Natural killer cell treated with Interleukin-12 subunit alpha and Interleukin-12 subunit beta and Interleukin-15 and Interleukin-18, amount 100 ng/mL, for 72 hours (primary cell): ENCODE data around the gene ZSWIM1. TPM values are rescaled to one million over a fixed set of nuclear protein-coding genes. Genes with fewer than 3 reads are reported as not detected.

Source experiments
- ATAC-seq, 2 donors: fragments of 150-1000 bp; cut with Tn5 transposase in 1 of 2; sonication (Bioruptor Pico), chemical (Tn5 transposase) in 1 of 2; 2 replicates each; pipeline ENCODE4 v1.10.0; 2021
- DNase-seq: peaks from one replicate; pipeline ENCODE4 v3.0.0; 2022; ENCODE audit warnings: low spot score
- H3K27ac Mint-ChIP-seq, 2 donors: 1 replicate in 1 of 2; 2 replicates in 1 of 2; pipeline ENCODE4 v1.8.0; 2022; ENCODE audit warnings: mixed read lengths in 2 of 2, mild to moderate bottlenecking in 1 of 2, moderate library complexity in 1 of 2
- H3K27me3 Mint-ChIP-seq, 2 donors: 1 replicate in 1 of 2; 2 replicates in 1 of 2; pipeline ENCODE4 v1.8.0; 2022; ENCODE audit warnings: mixed read lengths in 2 of 2
- H3K36me3 Mint-ChIP-seq: one replicate; pipeline ENCODE4 v1.8.0; 2022; ENCODE audit warnings: mixed read lengths
- H3K4me1 Mint-ChIP-seq, 2 donors: 1 replicate in 1 of 2; 2 replicates in 1 of 2; pipeline ENCODE4 v1.8.0; 2022; ENCODE audit warnings: low read depth in 2 of 2, mixed read lengths in 2 of 2, mild to moderate bottlenecking in 1 of 2
- H3K4me3 Mint-ChIP-seq: one replicate; pipeline ENCODE4 v1.8.0; 2022; ENCODE audit warnings: mixed read lengths
- H3K9me3 Mint-ChIP-seq: 2 replicates; pipeline ENCODE4 v1.8.0; 2022; ENCODE audit warnings: mixed read lengths
- total RNA-seq, 2 donors: library from RNA; stranded (reverse); gene quantifications; one replicate each; pipeline ENCODE4 v1.2.3, GENCODE V29; 2022

ZSWIM1 gene
- 1 to 10 TPM; 2.7 to 3.2 TPM for total RNA-seq

DNA sequence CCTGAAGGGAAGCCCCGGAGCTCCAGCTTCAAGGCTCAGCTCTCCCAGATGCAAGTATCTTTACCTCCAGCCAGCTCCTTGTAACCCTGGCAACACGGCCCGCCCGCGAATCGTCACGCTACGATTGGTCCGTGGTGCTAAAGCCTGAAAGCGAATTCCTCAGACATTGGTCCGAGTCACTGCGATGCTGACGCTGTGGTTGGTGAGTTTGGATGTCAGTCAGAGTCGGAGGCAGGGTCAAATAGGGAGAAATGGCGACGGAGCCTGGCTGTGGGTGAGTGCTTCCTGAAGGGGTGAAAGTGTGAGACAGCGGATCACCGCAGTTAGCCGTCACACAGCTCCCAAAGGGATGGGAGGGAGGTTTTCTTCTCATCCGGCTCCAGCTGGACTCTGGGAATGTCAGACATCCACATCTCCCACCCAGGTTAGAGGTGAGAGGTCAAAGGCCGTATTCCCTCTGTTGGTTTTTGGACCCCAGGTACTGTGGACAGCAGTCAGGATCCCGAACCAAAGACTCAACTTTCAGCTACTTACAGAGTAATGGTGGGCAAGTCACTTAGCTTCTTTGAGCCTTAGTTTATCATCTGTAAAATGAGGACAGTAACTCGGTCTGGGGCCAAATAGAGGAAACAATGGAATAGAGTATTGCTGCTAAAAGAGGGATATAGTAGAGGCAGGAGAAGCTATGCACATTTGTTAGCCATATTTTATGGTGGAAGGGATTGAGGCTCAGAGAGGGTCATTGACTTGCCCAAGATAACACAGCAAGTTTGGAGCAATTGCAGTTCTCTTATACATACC lies at the start of gene ZSWIM1:
Gene ZSWIM1, plus strand, starts transcription at position 240 of the 801 bp plus-strand sequence. CDS start 1,366 bp downstream, outside the sequence.
- peak within 1 kb of the TSS; percentile 20 to 51 for H3K27ac Mint-ChIP-seq
- H3K4me3 Mint-ChIP-seq, result peak within 1 kb of the TSS; percentile 82
- no peaks in the 10 kb centered on the region for H3K36me3 Mint-ChIP-seq
- no peaks in the 10 kb centered on the region for H3K9me3 Mint-ChIP-seq
- ATAC-seq (peak; percentile 99), DNase-seq (peak; percentile 95)
- H3K4me1 Mint-ChIP-seq, result peaks cover 8 to 18% of the 10 kb centered on the region in 2 donors
- peaks cover 4 to 5% of the 10 kb centered on the region in 2 donors for H3K27me3 Mint-ChIP-seq

DNA sequence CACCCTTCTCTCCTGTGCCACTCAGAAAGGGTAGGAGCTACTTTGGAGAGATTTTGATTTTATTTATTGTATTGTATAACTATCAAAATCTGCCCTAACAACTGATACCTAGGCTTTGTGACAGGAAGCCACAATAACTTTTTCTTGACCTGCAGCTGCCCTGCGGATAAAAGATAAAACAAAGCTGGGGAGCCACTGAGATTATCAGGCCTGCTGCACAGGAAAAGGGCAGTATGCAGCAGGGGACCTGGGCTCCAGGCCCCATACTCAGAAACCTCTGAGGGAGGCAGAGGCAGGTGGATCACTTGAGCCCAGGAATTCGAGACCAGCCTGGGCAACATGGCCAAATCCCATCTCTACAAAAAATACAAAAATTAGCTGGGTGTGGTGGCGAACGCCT lies 48.4 kb upstream of the ZSWIM1 start:
- H3K27ac Mint-ChIP-seq, result peak overlapping the region; percentile 1 to 78
- H3K36me3 Mint-ChIP-seq, result no peaks in the 10 kb centered on the region
- DNase-seq (peak; percentile 15), ATAC-seq (no peak)
- H3K4me1 Mint-ChIP-seq, result peaks cover 9 to 10% of the 10 kb centered on the region in 2 donors
- H3K9me3 Mint-ChIP-seq, result no peaks in the 10 kb centered on the region
- H3K27me3 Mint-ChIP-seq, result peaks cover 0 to 3% of the 10 kb centered on the region in 2 donors
- peak overlapping the region; percentile 85 for H3K4me3 Mint-ChIP-seq

DNA sequence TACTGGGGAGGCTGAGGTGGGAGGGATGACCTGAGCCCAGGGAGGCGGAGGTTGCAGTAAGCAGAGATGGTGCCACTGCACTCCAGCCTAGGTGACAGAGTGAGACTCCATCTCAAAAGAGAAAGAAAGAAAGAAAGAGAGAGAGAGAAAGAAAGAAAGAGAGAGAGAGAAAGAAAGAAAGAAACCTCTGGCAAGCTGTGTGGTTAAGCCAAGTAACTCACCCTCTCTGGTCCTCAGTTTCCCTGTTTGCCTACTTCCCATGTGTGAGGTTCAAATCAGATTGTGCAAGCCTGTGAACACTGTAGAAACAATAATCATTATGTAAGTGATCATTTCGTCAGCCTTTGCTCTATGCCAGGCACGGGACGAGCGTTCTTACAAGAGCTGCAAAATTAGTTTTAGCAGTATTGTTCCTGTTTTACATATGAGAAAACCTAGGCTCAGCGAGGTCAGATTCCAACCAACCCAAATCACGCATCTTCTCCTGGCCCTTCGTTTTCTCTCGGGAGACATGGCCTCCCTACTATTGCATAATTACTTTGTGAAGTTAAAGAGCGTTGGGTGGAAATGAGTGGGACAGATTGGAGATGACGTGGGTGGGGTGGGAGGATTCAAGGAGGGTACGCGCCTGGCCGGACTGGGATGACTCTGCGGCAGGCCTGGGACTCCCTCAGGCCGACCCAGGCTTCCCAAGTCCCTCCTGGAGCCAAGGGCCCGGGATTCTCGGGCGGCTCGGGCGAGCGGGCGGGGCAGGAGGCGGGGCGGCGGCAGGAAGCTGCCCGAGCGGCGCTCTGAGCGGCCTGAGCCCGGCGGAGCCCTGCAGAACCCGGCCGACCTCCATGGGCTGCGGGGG lies 47.8 kb upstream of the ZSWIM1 start, which contains the start of gene SNX21:
Gene SNX21, plus strand, starts transcription at position 770 of the 853 bp plus-strand sequence. CDS start 121 bp downstream, outside the sequence.
- peaks cover 0 to 3% of the 10 kb centered on the region in 2 donors for H3K27me3 Mint-ChIP-seq
- DNase-seq, result peak; percentile 13
- peak within 1 kb of the TSS; percentile 85 for H3K4me3 Mint-ChIP-seq
- peak within 1 kb of the TSS; percentile 1 to 78 for H3K27ac Mint-ChIP-seq
- peak; percentile 76 to 81 for ATAC-seq
- H3K36me3 Mint-ChIP-seq, result no peaks in the 10 kb centered on the region
- no peaks in the 10 kb centered on the region for H3K9me3 Mint-ChIP-seq
- peaks cover 9 to 10% of the 10 kb centered on the region in 2 donors for H3K4me1 Mint-ChIP-seq

DNA sequence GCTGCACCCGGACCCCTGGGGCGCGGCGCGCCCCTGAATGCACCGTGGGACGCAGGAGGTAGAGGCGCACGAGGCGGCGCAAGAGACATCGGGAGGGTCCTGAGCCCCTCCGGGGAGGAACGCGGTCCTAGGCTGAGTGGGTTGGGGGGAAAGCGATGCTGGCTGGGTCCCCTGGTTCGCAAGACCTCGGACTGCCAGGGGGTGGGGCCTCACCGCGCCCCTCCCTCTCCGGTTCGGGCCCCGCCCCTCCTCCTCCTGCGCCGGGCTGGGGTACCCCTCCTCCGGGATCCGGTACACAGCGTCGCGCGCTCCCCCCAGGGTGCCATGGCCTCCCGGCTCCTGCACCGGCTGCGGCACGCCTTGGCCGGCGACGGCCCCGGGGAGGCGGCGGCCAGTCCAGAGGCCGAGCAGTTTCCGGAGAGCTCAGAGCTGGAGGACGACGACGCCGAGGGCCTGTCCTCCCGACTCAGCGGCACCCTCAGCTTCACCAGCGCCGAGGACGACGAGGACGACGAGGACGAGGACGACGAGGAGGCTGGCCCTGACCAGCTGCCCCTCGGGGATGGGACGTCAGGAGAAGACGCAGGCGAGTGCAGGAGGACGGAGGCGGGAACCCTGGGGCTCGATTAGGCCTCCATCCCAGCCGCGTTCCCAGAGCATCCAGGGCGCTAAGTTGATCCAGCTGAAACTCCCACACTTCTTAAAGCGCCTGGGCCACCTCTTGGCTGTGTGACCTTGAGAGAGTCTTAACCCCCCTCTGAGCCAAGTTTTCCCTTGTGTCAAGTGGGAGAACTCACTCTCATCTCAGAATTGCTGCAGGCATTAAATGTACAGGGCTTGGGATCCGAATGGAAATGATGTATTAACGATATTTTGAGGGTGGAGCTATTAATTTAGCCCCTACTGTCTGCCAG lies 46.9 kb upstream of the ZSWIM1 start:
- H3K4me1 Mint-ChIP-seq, result peaks cover 9 to 10% of the 10 kb centered on the region in 2 donors
- ATAC-seq (peak; percentile 66 to 79), DNase-seq (no peak)
- no peaks in the 10 kb centered on the region for H3K9me3 Mint-ChIP-seq
- H3K27ac Mint-ChIP-seq, result no peak overlapping the region
- H3K4me3 Mint-ChIP-seq, result peak overlapping the region; percentile 85
- peaks cover 0 to 3% of the 10 kb centered on the region in 2 donors for H3K27me3 Mint-ChIP-seq
- H3K36me3 Mint-ChIP-seq, result no peaks in the 10 kb centered on the region

DNA sequence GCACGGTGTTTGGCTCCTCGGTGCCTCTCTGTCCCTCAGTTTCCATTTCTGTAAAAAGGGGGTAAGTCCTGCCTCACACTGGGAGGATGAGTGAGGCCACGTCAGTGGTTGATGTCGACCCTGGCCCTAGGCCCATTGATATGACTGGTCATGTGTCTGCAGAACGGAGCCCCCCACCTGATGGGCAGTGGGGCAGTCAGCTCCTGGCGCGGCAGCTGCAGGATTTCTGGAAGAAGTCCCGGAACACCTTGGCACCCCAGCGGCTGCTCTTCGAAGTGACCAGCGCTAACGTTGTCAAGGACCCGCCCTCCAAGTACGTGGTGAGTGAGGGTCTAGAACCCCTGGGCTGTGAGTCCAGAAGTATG lies 46.2 kb upstream of the ZSWIM1 start:
- peaks cover 0 to 3% of the 10 kb centered on the region in 2 donors for H3K27me3 Mint-ChIP-seq
- H3K36me3 Mint-ChIP-seq, result no peaks in the 10 kb centered on the region
- no peak for DNase-seq
- ATAC-seq, result no peak
- peaks cover 9 to 10% of the 10 kb centered on the region in 2 donors for H3K4me1 Mint-ChIP-seq
- no peak overlapping the region for H3K4me3 Mint-ChIP-seq
- H3K9me3 Mint-ChIP-seq, result no peaks in the 10 kb centered on the region
- no peak overlapping the region for H3K27ac Mint-ChIP-seq

DNA sequence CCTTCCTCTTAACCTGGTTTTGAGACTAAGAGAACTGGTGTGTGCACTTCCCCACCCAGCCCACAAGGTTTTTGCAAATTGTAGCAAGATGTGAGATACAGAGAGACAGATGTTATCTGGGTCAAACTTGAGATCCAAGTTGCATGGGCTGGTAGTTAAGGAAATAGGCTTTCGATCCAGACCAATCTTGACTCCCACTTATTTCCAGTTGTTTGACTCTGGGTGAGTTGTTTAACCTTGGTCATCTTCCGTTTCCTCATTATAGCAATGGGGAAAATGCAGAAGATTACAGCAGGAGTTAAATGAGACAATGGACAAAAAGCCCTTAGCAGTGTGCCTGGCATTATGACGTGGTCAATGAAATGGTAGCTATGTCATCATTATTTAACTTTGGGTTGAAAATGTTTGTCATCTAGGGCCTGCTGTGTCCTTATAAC lies 45.7 kb upstream of the ZSWIM1 start:
- Mint-ChIP-seq H3K4me1 (peaks cover 9 to 10% of the 10 kb centered on the region in 2 donors), H3K36me3 (no peaks in the 10 kb centered on the region), H3K27ac (no peak overlapping the region), H3K27me3 (peaks cover 0 to 1% of the 10 kb centered on the region in 2 donors), H3K9me3 (no peaks in the 10 kb centered on the region), H3K4me3 (no peak overlapping the region)
- no peak for ATAC-seq
- no peak for DNase-seq

DNA sequence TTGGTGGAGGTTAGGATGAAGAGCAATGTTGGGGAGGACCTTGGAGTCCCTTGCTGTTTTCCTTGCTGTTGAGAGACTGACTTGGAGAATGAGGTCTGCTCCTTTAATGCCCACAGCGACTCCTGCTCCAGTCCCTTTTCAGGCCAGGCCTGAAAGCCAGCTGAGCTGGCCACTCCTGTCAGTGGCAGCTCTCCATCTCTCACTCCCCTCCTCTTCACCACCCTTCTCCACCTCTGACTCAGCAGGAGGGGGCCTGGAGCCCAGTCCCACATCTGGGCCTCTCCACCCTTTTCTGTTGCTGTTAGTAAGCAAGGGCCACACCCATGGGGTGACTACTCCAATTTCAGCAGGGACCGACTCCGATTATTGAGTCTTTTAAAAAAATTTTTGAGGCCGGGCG lies 45.2 kb upstream of the ZSWIM1 start:
- Mint-ChIP-seq H3K4me1 (peaks cover 9 to 10% of the 10 kb centered on the region in 2 donors), H3K4me3 (no peak overlapping the region), H3K9me3 (no peaks in the 10 kb centered on the region), H3K27me3 (no peaks in the 10 kb centered on the region), H3K27ac (no peak overlapping the region), H3K36me3 (no peaks in the 10 kb centered on the region)
- ATAC-seq, result no peak
- no peak for DNase-seq

DNA sequence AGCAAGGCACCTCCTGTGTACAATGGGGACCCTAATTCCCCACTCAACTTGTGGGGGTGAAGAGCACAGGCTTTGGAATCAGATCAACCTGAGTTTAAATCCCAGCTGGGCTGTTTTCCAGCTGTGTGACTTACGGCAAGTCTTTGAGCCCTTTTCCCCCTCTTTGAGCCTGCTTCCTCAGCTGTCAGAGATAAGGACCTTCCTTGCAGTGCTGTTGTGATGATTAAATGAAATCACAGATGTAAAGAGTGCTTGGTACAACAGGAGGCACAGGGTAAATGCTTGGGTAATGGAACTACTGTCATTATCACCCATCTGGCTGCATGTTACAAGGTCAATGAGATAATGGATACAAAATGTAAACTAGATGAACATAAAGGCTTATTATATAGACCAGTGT lies 44.2 kb upstream of the ZSWIM1 start:
- Mint-ChIP-seq H3K36me3 (no peaks in the 10 kb centered on the region), H3K4me3 (no peak overlapping the region), H3K27ac (no peak overlapping the region)

DNA sequence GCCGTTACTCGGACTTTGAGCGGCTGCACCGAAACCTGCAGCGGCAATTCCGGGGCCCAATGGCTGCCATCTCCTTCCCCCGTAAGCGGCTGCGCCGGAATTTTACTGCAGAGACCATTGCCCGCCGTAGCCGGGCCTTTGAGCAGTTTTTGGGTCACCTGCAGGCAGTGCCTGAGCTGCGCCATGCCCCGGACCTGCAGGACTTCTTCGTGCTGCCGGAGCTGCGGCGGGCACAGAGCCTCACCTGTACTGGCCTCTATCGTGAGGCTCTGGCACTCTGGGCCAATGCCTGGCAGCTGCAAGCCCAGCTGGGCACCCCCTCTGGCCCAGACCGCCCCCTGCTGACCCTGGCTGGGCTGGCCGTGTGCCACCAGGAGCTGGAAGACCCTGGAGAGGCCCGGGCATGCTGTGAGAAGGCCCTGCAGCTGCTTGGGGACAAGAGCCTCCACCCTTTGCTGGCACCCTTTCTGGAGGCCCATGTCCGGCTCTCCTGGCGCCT lies 40.3 kb upstream of the ZSWIM1 start:
- no peak overlapping the region for H3K4me3 Mint-ChIP-seq
- peaks cover 5 to 10% of the 10 kb centered on the region in 2 donors for H3K4me1 Mint-ChIP-seq
- H3K36me3 Mint-ChIP-seq, result peaks cover 5% of the 10 kb centered on the region
- no peaks in the 10 kb centered on the region for H3K27me3 Mint-ChIP-seq
- no peaks in the 10 kb centered on the region for H3K9me3 Mint-ChIP-seq
- DNase-seq (no peak), ATAC-seq (no peak)
- H3K27ac Mint-ChIP-seq, result no peak overlapping the region

More for the DNA sequence above, 44.2 kb upstream of the ZSWIM1 start:
- Mint-ChIP-seq H3K4me1 (peaks cover 9 to 10% of the 10 kb centered on the region in 2 donors), H3K9me3 (no peaks in the 10 kb centered on the region), H3K27me3 (no peaks in the 10 kb centered on the region)
- ATAC-seq (no peak), DNase-seq (no peak)

DNA sequence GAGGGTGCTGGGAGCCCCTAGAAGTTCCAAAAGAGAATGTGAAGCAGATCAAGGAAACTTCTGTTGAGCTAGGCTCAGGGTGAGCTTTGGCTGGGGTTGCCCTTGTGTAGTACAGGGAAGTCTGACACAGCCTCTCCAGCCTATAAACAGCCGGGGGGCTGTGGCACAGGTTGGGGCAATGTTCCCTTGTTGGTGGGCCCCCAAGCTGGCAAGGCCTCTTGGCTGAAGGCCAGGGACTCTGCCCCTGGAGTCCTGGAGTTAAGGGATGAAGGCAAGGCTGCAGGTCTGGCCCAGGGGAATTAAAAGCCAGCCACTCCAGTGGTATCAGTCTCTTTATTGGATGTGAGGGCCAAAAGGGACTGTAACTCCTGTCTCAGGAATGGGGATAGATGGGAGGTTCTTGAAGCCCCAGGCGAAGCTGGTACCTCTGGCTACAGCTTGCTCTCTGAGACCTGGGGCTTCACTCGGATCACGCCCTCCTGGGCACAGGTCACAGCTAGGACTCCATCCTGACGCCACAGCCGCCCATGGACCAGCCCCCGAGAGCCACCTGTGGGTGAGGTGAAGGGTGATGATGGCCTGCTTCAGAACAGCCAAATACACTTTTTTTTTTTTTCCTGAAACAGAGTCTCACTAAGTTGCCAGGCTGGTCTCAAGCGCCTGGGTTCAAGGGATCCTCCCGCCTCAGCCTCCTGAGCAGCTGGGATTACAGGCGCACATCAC lies 39.5 kb upstream of the ZSWIM1 start:
- no peak for DNase-seq
- Mint-ChIP-seq H3K4me3 (no peak overlapping the region), H3K27me3 (no peaks in the 10 kb centered on the region), H3K36me3 (peaks cover 5% of the 10 kb centered on the region), H3K27ac (peak overlapping the region in 1 of 2 donors; percentile 75), H3K4me1 (peaks cover 5 to 10% of the 10 kb centered on the region in 2 donors), H3K9me3 (no peaks in the 10 kb centered on the region)
- no peak for ATAC-seq

DNA sequence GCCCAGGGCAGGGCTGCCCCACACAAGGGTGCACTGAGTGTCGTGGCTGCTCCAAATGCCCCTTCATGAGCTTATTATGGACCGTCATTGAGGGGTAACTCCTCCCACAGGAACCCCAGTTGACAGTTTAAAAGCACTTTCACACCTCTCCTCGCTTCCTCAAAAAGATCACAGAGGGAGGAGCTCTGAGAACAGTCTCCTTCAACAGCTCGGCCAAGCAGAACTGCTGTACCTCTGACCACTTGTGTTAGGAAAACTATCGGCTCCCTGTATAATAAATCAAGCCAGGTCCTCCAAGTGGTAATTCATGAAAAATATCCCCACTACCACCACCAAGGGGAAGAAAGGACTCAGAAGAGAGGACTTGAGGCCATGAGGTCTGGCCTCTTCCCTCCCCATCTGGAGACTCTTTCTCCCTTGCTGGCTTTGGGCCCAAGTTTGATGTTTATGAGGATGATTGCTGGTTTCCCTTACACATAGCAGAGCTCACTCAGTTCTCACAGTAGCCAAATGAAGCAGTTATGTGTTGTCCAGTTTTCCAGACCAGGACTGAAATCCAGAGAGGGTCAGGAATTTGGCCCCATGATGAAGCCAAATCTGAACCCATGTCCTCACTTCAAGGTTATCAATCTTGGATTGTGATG lies 38.7 kb upstream of the ZSWIM1 start:
- Mint-ChIP-seq H3K9me3 (no peaks in the 10 kb centered on the region), H3K27ac (peak overlapping the region; percentile 37 to 75), H3K4me1 (peaks cover 5 to 10% of the 10 kb centered on the region in 2 donors), H3K4me3 (no peak overlapping the region), H3K36me3 (peaks cover 5% of the 10 kb centered on the region), H3K27me3 (no peaks in the 10 kb centered on the region)
- no peak for DNase-seq
- ATAC-seq, result peak; percentile 58 to 70

DNA sequence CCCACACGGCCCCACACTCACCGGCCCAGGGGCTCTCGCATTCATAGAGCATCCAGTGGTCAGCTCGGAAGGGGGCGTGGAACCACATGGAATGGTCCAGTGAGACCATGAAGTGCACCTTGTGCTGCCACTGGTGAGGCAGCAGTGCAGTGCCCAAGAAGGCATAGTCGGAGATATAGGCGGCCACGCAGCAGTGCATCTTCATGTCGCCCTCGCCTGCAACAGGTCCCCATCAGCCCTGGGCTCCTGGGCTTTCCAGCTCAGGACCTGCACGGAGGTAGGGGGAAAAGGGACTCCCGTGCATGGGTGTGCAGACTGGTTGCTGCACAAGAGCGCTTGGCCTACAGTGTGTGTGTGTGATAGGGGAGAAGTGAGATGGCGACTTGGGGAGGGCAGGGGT lies 37.5 kb upstream of the ZSWIM1 start:
- Mint-ChIP-seq H3K36me3 (peaks cover 5% of the 10 kb centered on the region), H3K4me1 (peaks cover 5 to 12% of the 10 kb centered on the region in 2 donors), H3K4me3 (no peak overlapping the region), H3K27me3 (no peaks in the 10 kb centered on the region), H3K9me3 (no peaks in the 10 kb centered on the region), H3K27ac (no peak overlapping the region)
- no peak for ATAC-seq
- DNase-seq, result no peak
